Activated T-cell treated with anti-CD3 and anti-CD28 coated beads, Interleukin-2, amount 50 U/mL, for 4 hours (primary cell): ENCODE measurements around the gene CELA3B. TPM values are rescaled to one million over a fixed set of nuclear protein-coding genes. Genes with fewer than 3 reads are reported as not detected.
"Not testable (repeated sequence)": the region's sequence is repeated elsewhere in the genome, so short reads cannot be mapped to it uniquely, and the experiment has no call there.

Experiments
- ATAC-seq, 2 donors: fragments of 200-7000 bp; cut with Tn5 transposase; one replicate each; pipeline ENCODE4 v1.10.0; 2021
- DNase-seq: peaks from one replicate; pipeline ENCODE4 v3.0.0-alpha.2; 2020
- H3K27me3 Mint-ChIP-seq: one replicate; pipeline ENCODE4 v1.8.0; 2021; ENCODE audit warnings: low read depth, mixed read lengths
- H3K36me3 Mint-ChIP-seq: one replicate; pipeline ENCODE4 v1.8.0; 2022; ENCODE audit warnings: mixed read lengths; ENCODE audit not compliant: insufficient read depth
- H3K4me1 Mint-ChIP-seq: one replicate; pipeline ENCODE4 v1.8.0; 2021; ENCODE audit warnings: low read depth, mixed read lengths
- H3K4me3 Mint-ChIP-seq: one replicate; pipeline ENCODE4 v1.8.0; 2021; ENCODE audit warnings: mild to moderate bottlenecking, moderate library complexity, mixed read lengths
- H3K9me3 Mint-ChIP-seq: one replicate; pipeline ENCODE4 v1.8.0; 2021; ENCODE audit warnings: mixed read lengths
- total RNA-seq, 3 donors: library from RNA; stranded (reverse); gene quantifications; one replicate each; pipeline ENCODE4 v1.2.1, GENCODE V29; 2021

CELA3B gene
- total RNA-seq, 3 donors from 2014 or later, result 2.2 to 5.3 (median 3.6) TPM

GRCh38 chr1:22030473-22030872 is 53.7 kb downstream of the CELA3B start:
- DNase-seq, result no peak
- Mint-ChIP-seq H3K27me3 (no peaks in the 10 kb centered on the region), H3K4me1 (peaks cover 48% of the 10 kb centered on the region), H3K36me3 (peaks cover 5% of the 10 kb centered on the region), H3K4me3 (no peak overlapping the region), H3K9me3 (no peaks in the 10 kb centered on the region)
- no peak for ATAC-seq

- Mint-ChIP-seq H3K4me3 (peak overlapping the region; percentile 56), H3K27me3 (no peaks in the 10 kb centered on the region), H3K4me1 (peaks cover 42% of the 10 kb centered on the region), H3K36me3 (peaks cover 3% of the 10 kb centered on the region), H3K9me3 (no peaks in the 10 kb centered on the region)
- ATAC-seq (peak; percentile 65 to 85), DNase-seq (peak; percentile 34)
These were observed 54.6 kb downstream of the CELA3B start for GRCh38 chr1:22031214-22031962.

- not testable (repeated sequence) for ATAC-seq, H3K4me3 Mint-ChIP-seq, H3K27me3 Mint-ChIP-seq, H3K9me3 Mint-ChIP-seq, H3K36me3 Mint-ChIP-seq, DNase-seq
- H3K4me1 Mint-ChIP-seq, result peaks cover 47% of the 10 kb centered on the region
These were observed 58.0 kb downstream of the CELA3B start for GRCh38 chr1:22034834-22035233.

GRCh38 chr1:22037520-22037919 is 60.7 kb downstream of the CELA3B start:
- peaks cover 45% of the 10 kb centered on the region for H3K4me1 Mint-ChIP-seq
- DNase-seq, result no peak
- ATAC-seq, result no peak
- no peaks in the 10 kb centered on the region for H3K27me3 Mint-ChIP-seq
- H3K36me3 Mint-ChIP-seq, result no peaks in the 10 kb centered on the region
- no peak overlapping the region for H3K4me3 Mint-ChIP-seq
- no peaks in the 10 kb centered on the region for H3K9me3 Mint-ChIP-seq

- H3K9me3 Mint-ChIP-seq, result no peaks in the 10 kb centered on the region
- no peak overlapping the region for H3K4me3 Mint-ChIP-seq
- H3K27me3 Mint-ChIP-seq, result no peaks in the 10 kb centered on the region
- no peaks in the 10 kb centered on the region for H3K36me3 Mint-ChIP-seq
- DNase-seq (no peak), ATAC-seq (no peak)
- H3K4me1 Mint-ChIP-seq, result peaks cover 49% of the 10 kb centered on the region
These were observed 61.2 kb downstream of the CELA3B start for GRCh38 chr1:22038036-22038435.

Other genes with a start within 250 kb of the CELA3B start
- 10 to 100 TPM; 49.0 to 52.2 (median 50.6) TPM for gene USP48, start 193.9 kb upstream of the CELA3B start, total RNA-seq
- gene LDLRAD2, start 164.8 kb upstream of the CELA3B start, total RNA-seq, result under 1 TPM in 1 of 3 donors, not detected in 2; 0.05 TPM
- gene HSPG2, start 39.7 kb upstream of the CELA3B start, total RNA-seq, result 1 to 10 TPM in 2 of 3 donors, under 1 TPM in 1; 0.92 to 1.7 (median 1.2) TPM
- 1 to 10 TPM; 4.0 to 8.1 (median 6.9) TPM for gene CELA3A, start 24.6 kb downstream of the CELA3B start, total RNA-seq
- gene CDC42, start 75.7 kb downstream of the CELA3B start, total RNA-seq, result 100 to 1,000 TPM; 218 to 249 (median 235) TPM
- gene WNT4, start 166.1 kb downstream of the CELA3B start, total RNA-seq, result not detected